ENCODE data around the gene FAM222A. TPM values are rescaled to one million over a fixed set of nuclear protein-coding genes. Genes with fewer than 3 reads are reported as not detected.
"Not testable (repeated sequence)": the region's sequence is repeated elsewhere in the genome, so short reads cannot be mapped to it uniquely, and the experiment has no call there.

Gene FAM222A
- total RNA-seq, 1 donor from 2014 or later: 1.8 TPM

- ATAC-seq: no peak
- DNase-seq (ENCODE audit: low spot score): no peak
Measured at GRCh38 chr12:109693653-109694600, 19.7 kb upstream of the FAM222A start.

DNA sequence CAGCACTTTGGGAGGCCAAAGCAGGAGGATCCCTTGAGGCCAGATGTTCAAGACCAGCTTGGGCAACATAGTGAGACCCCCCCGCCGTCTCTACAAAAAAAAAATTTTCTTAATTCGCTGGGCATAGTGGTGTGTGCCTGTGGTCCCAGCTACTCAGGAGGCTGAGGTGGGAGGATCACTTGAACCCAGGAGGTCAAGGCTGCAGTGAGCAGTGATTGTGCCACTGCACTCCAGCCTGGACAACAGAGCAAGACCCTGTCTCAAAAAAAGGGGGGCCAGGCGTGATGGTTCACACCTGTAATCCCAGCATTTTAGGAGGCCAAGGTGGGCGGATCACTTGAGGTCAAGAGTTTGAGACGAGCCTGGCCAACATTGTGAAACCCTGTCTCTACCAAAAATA, 19.0 kb upstream of the FAM222A start:
- not testable (repeated sequence) for DNase-seq (ENCODE audit: low spot score); ATAC-seq

- DNase-seq (ENCODE audit: low spot score) (no peak), ATAC-seq (no peak)
Measured at GRCh38 chr12:109695416-109695815, 18.2 kb upstream of the FAM222A start.

DNA sequence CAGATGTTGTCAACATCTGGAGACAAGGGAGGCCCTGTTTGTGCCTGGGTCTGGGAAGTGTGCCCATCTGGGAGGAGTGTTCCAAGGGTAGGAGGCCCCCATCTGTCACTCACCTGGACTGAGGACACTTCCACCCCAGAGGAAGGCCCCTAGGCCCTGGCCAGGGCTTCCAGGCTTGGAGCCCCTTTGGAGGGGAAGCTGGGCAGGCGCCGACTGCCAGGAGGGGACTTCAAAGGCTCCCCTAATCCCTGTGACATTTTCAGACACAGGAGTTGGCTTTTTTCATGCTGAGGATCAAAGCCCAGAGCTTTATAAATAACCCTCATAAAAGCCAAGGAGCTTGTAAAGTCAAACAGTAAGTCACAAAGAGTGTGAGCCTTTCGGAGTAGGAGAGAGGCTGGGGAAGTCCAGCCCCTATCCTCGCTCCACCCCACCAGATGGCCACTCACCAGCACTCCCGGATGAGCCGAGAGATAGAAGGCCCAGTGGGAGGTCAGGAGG, 17.6 kb upstream of the FAM222A start:
- DNase-seq (ENCODE audit: low spot score): no peak

GRCh38 chr12:109696485-109697269, 16.9 kb upstream of the FAM222A start:
- DNase-seq (ENCODE audit: low spot score) (no peak), ATAC-seq (no peak)

More for the DNA sequence above, 17.6 kb upstream of the FAM222A start:
- ATAC-seq: no peak

- no peak for DNase-seq (ENCODE audit: low spot score)
- no peak for ATAC-seq
Measured at GRCh38 chr12:109697270-109697553, 16.4 kb upstream of the FAM222A start.

DNA sequence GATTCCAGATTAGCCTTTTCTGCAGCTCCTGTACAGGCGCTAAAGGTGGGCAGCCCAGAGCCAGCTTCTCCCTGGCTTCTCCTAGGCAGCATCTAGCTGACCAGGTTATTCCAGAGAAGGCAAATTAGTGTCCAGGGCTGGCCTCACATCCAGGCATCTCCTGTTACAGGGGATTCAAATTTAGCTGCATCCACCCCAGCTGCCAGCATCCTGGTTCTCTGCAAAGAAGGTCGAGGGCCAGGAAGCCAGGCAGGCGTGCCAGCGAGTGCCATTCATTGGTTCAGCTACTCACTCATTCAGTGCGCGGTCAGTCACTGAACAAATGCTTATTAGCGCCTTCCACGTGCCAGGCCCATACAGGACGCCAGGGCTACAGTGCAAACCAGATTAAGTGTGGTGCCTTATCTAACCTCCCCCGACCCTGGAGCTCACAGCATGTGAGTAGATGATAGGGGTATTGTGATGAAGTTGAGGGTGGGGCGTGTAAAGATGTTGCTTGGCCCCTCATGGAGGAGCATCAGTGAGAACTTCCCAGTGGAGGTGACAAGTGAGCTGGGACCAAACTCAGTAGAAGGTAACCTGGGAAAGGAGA, 15.7 kb upstream of the FAM222A start:
- ATAC-seq (no peak), DNase-seq (ENCODE audit: low spot score) (no peak)

DNA sequence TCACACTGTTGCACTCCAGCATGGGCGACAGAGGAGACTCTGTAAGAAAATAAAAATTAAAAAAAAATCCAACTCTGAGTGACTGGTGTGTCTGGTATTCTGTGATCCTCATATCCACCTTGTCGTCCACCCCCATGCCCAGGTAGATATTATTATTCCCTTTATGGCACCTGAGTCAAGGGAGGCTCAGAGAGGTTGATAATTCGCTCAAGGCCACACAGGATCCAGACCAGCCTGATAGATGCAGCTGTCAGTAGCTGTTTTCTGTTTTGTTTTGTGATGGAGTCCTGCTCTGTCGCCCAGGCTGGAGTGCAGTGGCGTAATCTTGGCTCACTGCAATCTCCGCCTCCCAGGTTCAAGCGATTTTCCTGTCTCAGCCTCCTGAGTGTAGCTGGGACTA, 14.8 kb upstream of the FAM222A start:
- ATAC-seq: no peak
- no peak for DNase-seq (ENCODE audit: low spot score)

DNA sequence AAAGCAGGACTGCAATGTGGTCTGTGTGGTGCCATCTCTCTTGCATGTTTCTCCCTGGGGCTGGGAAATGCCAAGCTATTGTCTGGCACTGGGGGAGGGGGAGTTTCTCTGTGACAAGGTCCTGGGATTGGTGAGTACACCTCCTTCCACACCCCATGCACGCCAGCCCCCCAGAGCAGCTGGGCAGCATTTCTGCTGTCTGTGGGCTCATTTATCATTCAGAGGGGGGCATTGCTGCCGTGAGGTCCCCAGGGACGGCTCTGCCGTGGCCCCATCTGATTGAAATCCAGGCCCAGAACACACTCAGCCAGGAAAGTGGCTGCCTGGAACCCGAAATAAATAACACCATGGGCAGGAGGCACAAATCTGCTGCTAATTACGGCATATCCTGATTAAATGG, 12.6 kb upstream of the FAM222A start:
- ATAC-seq: no peak

GRCh38 chr12:109702111-109702841, 11.3 kb upstream of the FAM222A start:
- no peak for DNase-seq (ENCODE audit: low spot score)
- no peak for ATAC-seq

More for the DNA sequence above, 12.6 kb upstream of the FAM222A start:
- DNase-seq (ENCODE audit: low spot score): no peak

DNA sequence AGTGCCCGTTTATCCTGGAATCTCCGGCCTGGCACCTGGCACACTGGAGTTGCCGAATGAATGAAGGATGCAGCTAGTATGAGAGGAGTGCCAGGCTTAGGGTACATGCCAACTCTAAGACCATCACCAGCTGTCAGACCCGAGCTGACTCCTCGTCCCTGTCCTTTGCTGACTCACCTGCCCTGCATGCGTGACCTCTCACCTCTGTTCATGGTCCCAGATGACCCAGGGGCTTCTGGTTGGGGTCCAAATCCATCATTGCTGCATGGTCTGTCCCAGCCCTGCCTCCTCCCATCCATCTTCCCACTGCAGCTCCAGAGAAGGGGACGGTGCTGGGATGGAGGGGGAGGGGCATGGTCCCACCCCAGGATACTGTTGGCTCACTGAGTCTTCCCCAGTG, 9.9 kb upstream of the FAM222A start:
- no peak for DNase-seq (ENCODE audit: low spot score)
- ATAC-seq: no peak

GRCh38 chr12:109704371-109705098, 9.1 kb upstream of the FAM222A start:
- no peak for DNase-seq (ENCODE audit: low spot score)

DNA sequence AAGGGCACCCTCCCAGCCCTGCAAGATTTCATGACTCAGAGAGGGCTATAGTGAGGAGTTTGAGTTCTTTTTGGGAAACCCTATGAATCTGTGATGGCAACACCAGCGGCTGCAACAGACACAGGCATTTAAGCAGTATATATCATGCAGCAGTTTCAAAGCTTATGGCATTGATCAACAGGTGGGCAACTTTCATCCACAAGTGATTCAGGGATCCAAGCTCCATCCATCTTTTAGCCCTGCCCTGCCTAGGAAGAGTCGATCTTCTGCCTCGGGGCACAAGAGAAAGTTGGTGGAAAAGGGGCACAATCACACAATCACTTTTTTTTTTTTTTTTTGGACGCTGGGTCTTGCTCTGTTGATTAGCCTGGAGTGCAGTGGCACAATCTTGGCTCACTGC, 8.3 kb upstream of the FAM222A start:
- ATAC-seq (no peak), DNase-seq (ENCODE audit: low spot score) (no peak)

More at GRCh38 chr12:109704371-109705098, 9.1 kb upstream of the FAM222A start:
- ATAC-seq: no peak

DNA sequence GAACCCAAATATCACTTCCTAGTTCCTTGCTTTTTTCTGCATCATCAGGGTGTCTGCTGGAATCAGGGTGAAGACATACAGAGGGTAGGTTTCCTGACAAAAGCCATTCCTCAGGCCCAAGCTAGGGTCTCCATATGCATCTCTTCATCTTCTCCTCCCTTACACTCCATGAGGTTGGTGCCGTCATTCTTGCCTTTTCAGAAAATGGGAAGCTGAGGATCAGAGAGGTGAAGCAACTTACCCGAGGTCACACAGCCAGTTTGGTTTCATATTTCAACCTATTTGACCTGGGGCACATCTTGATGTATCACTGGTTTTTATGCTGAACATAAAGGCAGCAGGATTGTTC, 7.3 kb upstream of the FAM222A start:
- DNase-seq (ENCODE audit: low spot score) (no peak), ATAC-seq (no peak)

- ATAC-seq: peak; percentile 83
- DNase-seq (ENCODE audit: low spot score): peak; percentile 93
Measured at GRCh38 chr12:109706747-109707469, 6.7 kb upstream of the FAM222A start.

DNA sequence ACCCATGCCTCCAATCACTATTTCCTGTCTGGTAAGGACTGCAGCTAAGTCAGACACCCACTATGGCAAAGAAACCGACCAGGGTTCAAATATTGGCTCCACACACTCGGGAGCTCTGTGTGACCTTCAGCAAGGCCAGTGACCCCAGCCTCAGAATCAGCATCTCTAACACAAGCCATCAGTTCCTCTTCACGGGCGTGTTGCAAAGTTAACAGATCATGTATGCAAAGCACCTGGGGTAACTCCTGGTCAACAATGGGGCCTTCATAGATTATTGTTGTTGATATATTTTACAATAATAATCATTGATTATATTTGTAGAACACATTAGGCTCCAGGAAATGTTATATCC, 6.2 kb upstream of the FAM222A start:
- ATAC-seq (peak; percentile 43), DNase-seq (ENCODE audit: low spot score) (no peak)

DNA sequence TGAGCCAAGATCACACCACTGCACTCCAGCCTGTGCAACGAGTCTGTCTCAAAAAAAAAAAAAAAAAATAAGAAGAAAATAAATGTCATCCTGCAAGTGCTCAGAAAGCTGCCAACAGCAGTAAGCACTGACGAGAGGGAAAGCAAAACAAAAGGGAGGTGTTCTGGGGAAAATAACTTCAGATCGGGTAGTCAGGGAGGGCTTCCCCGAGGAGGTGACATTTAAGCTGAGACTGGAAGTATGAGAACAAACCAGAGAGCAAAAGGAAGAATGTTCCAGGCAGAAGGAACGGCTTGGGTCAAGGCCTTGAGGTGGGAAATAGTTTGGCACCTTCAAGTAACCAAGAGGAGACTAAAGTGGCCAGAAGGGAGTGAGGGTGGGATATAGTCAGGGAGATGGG, 4.7 kb upstream of the FAM222A start:
- ATAC-seq (no peak), DNase-seq (ENCODE audit: low spot score) (no peak)

DNA sequence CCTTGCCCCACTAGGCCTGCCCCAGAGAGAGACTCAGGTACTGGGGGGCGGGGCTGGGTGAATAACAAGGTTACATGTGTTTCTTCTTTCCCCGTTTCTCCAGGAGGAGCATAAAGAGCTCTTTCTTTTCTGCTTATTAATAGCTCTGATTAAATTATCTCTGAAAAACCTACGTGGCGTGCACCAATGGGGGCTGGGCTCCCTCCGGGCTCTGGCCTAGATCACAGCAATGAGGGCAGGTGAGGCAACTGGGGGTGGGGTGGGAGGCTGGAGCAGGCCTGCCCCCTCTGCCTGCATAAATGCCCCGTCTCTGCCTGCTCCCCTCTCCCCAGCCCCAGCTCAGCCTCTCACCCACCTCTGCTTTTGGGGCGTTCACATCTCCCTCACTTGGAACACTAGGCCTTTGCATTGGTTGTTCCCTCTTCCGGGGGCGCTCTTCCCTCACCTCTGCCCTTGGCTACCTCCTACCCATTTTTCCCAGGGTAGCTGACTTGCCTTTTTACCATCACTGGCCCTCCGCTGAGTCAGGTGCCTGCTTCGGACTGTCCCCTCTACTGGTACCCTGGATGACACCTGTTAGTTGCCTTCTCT, 4.1 kb upstream of the FAM222A start:
- ATAC-seq: no peak
- no peak for DNase-seq (ENCODE audit: low spot score)

DNA sequence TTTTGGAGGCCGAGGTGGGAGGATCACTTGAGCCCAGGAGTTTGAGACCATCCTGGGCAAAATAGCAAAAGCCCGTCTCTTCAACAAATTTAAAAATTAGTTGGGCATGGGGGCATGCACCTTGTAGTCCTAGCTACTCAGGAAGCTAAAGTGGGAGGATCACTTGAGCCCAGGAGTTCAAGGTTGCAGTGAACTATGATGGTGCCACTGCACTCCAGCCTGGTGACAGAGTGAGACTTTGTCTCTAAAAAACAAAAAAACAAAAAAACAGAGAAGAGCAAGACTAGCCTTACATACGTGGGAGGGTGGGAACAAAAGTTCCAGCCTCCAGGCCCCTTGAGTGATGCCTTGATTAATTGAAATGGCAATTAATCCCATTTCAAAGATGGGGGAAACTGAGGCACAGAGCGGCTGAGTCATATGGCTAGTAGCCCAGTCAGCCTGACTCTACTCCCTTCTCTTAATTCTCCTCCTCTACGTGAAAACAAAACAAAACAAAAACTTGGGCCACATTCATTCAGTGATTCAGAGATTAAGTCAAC, 3.3 kb upstream of the FAM222A start:
- ATAC-seq: no peak

More for the DNA sequence above, 3.3 kb upstream of the FAM222A start:
- no peak for DNase-seq (ENCODE audit: low spot score)

Measured in left lobe of liver (tissue), 2 donors.